Testis (tissue), 3 donors: ENCODE data around the gene RGS2. TPM values are rescaled to one million over a fixed set of nuclear protein-coding genes. Genes with fewer than 3 reads are reported as not detected.

ENCODE experiments used
- DNase-seq: peaks from one replicate; pipeline ENCODE4 v3.0.0-alpha.2; 2019
- H3K27ac ChIP-seq, 2 donors: fragments of 200-600 bp; sonication (generic); one replicate each; pipeline ENCODE4 v1.5.1; 2019
- H3K27me3 ChIP-seq: fragments of 200-600 bp; sonication (generic); one replicate; pipeline ENCODE4 v1.5.1; 2019
- H3K36me3 ChIP-seq: fragments of 200-600 bp; sonication (generic); one replicate; pipeline ENCODE4 v1.5.1; 2017; ENCODE audit warnings: low read depth; ENCODE audit errors: missing control alignments
- H3K4me1 ChIP-seq: fragments of 200-600 bp; sonication (generic); one replicate; pipeline ENCODE4 v1.5.1; 2019
- H3K4me3 ChIP-seq, 2 donors: fragments of 200-600 bp; sonication (generic); one replicate each; pipeline ENCODE4 v1.5.1; 2017 to 2019
- H3K9me3 ChIP-seq: fragments of 200-600 bp; sonication (generic); one replicate; pipeline ENCODE4 v1.5.1; 2017
- POLR2A ChIP-seq: fragments of 450-650 bp; IDR thresholded peaks from one replicate; pipeline ENCODE4 v1.6.1; 2017; ENCODE audit warnings: antibody characterized with exemption, mild to moderate bottlenecking, moderate library complexity
- WGBS, 2 donors: methylation state at CpG; one replicate each; pipeline ENCODE4 v1.1.5; 2018; 5-methylcytosine and 5-hydroxymethylcytosine counted together
- intact Hi-C: fragments of 100-400 bp; cut with DNase I; formaldehyde crosslinking; loops from one replicate; pipeline ENCODE4 v1.15.1; 2023; ENCODE audit warnings: low total_unique reads
- polyA plus RNA-seq: library from polyadenylated mRNA; stranded (reverse); fragments of 350-450 nt; fragmentation: Illumina TruSeq; extraction: RNeasy Lipid Tissue Mini Kit (QIAGEN cat#74804); gene quantifications from one replicate; pipeline ENCODE4 v1.2.3, GENCODE V29; 2014; ENCODE audit warnings: low read depth, low replicate concordance; ENCODE audit not compliant: insufficient read depth
- total RNA-seq, 2 donors: library from RNA; depleted of rRNA; stranded (reverse); fragments of >200 nt; gene quantifications; one replicate each; pipeline ENCODE4 v1.2.3, GENCODE V29; 2016
- TF ChIP-seq, protein P1 (sequence below), 3 experiments: fragments of 450-650 bp in 2 of 3; fragments of 200-600 bp in 1 of 3; sonication (generic) in 1 of 3; IDR thresholded peaks; one replicate each; pipeline ENCODE4 v1.5.1; 2016 to 2019; ENCODE audit warnings: antibody characterized with exemption in 3 of 3, mild to moderate bottlenecking in 2 of 3, moderate library complexity in 1 of 3

The RGS2 gene
- total and polyA plus RNA-seq, 3 donors from 2014 or later = 16.9 to 36.0 (median 17.4) TPM

DNA sequence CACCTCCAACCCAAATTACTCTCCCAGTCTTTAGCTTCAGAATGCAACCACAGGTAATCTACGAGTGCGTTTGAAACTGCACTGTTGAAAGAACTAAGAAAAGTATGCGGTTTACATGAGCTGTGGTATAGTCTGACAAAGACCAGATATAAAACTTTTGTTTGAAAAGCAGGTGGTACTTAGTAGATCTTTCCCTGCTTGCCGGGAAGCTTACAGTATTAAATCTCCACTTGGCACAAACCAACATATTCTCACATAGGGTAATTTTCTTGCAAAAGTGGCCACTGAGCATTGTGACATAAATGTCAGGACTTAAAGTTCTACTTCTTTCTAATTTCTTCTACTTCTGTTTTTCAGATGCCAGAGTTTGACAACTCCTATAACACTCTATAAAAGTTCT, 8.4 kb downstream of the RGS2 start:
- Histone ChIP-seq H3K4me3 (no peak overlapping the region), H3K27me3 (no peaks in the 10 kb centered on the region), H3K36me3 (no peaks in the 10 kb centered on the region), H3K4me1 (no peaks in the 10 kb centered on the region), H3K27ac (no peak overlapping the region), H3K9me3 (no peaks in the 10 kb centered on the region)
- no peak for DNase-seq
- TF ChIP-seq, protein P1, sequence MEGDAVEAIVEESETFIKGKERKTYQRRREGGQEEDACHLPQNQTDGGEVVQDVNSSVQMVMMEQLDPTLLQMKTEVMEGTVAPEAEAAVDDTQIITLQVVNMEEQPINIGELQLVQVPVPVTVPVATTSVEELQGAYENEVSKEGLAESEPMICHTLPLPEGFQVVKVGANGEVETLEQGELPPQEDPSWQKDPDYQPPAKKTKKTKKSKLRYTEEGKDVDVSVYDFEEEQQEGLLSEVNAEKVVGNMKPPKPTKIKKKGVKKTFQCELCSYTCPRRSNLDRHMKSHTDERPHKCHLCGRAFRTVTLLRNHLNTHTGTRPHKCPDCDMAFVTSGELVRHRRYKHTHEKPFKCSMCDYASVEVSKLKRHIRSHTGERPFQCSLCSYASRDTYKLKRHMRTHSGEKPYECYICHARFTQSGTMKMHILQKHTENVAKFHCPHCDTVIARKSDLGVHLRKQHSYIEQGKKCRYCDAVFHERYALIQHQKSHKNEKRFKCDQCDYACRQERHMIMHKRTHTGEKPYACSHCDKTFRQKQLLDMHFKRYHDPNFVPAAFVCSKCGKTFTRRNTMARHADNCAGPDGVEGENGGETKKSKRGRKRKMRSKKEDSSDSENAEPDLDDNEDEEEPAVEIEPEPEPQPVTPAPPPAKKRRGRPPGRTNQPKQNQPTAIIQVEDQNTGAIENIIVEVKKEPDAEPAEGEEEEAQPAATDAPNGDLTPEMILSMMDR (IDR thresholded peaks at IDR 0.05) = no peak
- TF ChIP-seq POLR2A = no peak
- intact Hi-C loops = no loop called here
- 91 to 92% methylated on average over 4 of the region's 4 CpGs for WGBS, 2 donors

DNA sequence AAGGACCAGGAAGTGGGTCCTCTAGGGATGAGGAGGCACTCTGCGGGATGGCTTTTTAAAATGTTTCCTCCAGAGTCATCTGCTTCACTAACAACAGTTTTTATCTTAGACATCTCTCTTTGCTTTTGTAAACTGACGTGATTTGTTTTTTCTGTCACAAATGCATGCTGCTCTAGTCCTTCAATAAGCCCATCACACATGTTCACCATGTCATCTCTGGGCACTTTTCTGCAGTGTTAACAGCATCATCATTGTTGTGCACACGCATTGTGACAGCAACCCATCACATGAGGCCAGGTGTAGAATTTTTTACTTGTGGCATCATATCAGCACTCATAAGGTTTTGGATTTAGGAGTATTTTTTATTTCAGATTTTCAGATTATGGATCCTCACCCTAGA, 12.5 kb downstream of the RGS2 start:
- no peak for TF ChIP-seq POLR2A
- TF ChIP-seq, protein P1 (IDR thresholded peaks at IDR 0.05) = no peak
- no peaks in the 10 kb centered on the region for H3K36me3 ChIP-seq
- H3K4me1 ChIP-seq = no peaks in the 10 kb centered on the region
- intact Hi-C loops = no loop called here
- 91 to 98% methylated on average over 3 of the region's 3 CpGs for WGBS, 2 donors
- no peak overlapping the region for H3K4me3 ChIP-seq
- H3K9me3 ChIP-seq = no peaks in the 10 kb centered on the region
- no peaks in the 10 kb centered on the region for H3K27me3 ChIP-seq
- no peak for DNase-seq
- H3K27ac ChIP-seq = no peak overlapping the region

DNA sequence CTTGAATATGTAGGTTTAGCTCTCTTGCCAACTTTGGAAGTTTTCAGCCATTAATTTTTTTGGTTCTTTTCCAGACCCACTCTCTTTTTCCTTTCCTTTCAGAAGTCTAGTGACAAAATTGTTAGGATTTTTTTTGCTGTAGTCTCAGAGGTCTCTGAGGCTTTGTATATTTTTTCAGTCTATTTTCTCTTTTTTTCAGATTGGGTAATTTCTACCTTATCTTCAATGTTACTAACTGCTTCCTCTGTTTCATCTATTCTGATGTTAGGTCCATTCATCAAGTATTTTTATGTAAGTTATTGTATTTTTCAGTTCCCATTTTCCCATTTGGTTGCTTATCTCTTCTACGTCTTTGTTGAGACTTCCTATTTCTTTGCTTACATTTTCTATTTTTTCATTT, 15.7 kb downstream of the RGS2 start:
- no peak overlapping the region for H3K27ac ChIP-seq
- no peak for DNase-seq
- no peaks in the 10 kb centered on the region for H3K27me3 ChIP-seq
- TF ChIP-seq, protein P1 (IDR thresholded peaks at IDR 0.05) = no peak
- TF ChIP-seq POLR2A = no peak
- no peaks in the 10 kb centered on the region for H3K36me3 ChIP-seq
- WGBS, 2 donors = 0 to 44% methylated on average over 1 of the region's 1 CpG
- H3K4me1 ChIP-seq = no peaks in the 10 kb centered on the region
- no peaks in the 10 kb centered on the region for H3K9me3 ChIP-seq
- intact Hi-C loops = no loop called here
- no peak overlapping the region for H3K4me3 ChIP-seq

DNA sequence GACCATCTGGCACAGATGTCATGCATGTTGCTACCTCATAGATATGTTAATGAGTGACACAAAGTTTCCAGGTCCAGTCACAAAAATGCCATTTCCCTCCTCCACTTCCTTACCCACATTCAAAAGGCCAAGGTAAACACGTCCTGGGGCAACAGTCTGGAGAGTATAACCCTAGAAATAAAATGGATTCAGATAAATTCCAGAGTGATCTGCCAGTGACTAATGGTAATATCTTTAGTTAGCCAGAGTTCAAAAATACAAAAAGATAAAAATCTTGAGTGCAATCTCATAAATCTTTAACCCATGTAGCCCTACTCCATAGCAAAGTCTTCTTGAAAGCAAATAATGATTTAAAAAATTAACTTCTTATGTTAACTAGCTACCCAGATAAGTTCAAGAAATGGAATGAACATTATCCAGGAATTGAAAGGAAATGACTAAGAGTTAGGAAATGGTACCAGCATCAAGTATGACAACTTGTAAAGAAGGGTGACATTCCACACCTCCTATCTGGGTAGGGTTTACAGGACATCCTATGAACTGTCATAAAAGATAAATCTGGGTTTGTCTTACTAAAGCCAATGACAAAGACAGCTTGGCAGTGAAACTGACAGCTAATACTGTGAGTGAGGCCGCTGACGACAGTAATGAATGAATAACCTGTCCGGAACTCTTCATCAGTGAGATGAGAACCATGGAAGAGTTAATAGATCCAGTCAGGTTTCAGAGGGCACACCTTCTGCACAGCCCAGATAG, 18.1 kb downstream of the RGS2 start:
- no peak for DNase-seq
- intact Hi-C loops = no loop called here
- Histone ChIP-seq H3K4me1 (no peaks in the 10 kb centered on the region), H3K27me3 (no peaks in the 10 kb centered on the region), H3K9me3 (no peaks in the 10 kb centered on the region), H3K4me3 (no peak overlapping the region), H3K27ac (no peak overlapping the region), H3K36me3 (no peaks in the 10 kb centered on the region)
- 87 to 91% methylated on average over 4 of the region's 4 CpGs for WGBS, 2 donors
- TF ChIP-seq POLR2A = no peak
- TF ChIP-seq, protein P1 (IDR thresholded peaks at IDR 0.05) = no peak
